Parietal lobe (tissue), 1 donor: ENCODE data around the gene CAST. TPM values are rescaled to one million over a fixed set of nuclear protein-coding genes. Genes with fewer than 3 reads are reported as not detected.

Experiments
- total RNA-seq: library from RNA; depleted of rRNA; stranded (reverse); fragments of >200 nt; gene quantifications from one replicate; pipeline ENCODE4 v1.2.3, GENCODE V29; 2014

The CAST gene
- total RNA-seq: 27.2 TPM

GRCh38 chr5:96661855-96662724 lies at the start of gene CAST:
Gene CAST, plus strand, starts transcription at chr5:96662376. Its CDS starts 47 bp downstream, at chr5:96662423.

Other genes with a start within 250 kb of the CAST start
- 0.94 TPM for gene PCSK1, start 229.1 kb upstream of the CAST start, total RNA-seq
- gene ERAP1, start 145.6 kb downstream of the CAST start, total RNA-seq: 25.0 TPM
- gene ERAP2, start 214.1 kb downstream of the CAST start, total RNA-seq: 6.6 TPM